ENCODE measurements around the gene UMOD. TPM values are rescaled to one million over a fixed set of nuclear protein-coding genes. Genes with fewer than 3 reads are reported as not detected.

Gene UMOD
- total and polyA plus RNA-seq, 4 donors: not detected

DNA sequence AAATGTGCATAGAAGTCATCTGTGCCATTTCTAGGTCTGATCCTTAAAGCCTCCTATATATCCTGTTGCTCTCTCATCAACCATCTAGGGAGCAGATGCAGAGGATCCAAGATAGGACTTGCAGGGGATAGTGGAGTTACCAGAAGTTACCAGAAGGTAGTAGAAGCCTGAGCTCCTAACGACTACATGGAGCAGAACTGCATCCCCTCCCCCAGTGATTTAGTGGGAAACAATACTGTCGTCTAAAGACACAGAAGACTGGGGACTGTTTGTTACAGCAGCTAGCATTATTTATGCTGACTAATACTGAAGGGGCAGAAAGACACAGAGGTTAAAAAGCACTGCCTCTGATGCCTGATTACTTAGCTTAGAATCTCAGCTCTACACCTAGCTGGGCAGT, 41.0 kb downstream of the UMOD start:
- Histone ChIP-seq H3K9ac (ENCODE audit: low read depth in 1 of 2, low read length in 2 of 2) (no peak overlapping the region), H3K9me3 (ENCODE audit: control insufficient read depth in 4 of 4, low read length in 3 of 4) (no peaks in the 10 kb centered on the region), H3K4me1 (ENCODE audit: control insufficient read depth in 4 of 4, insufficient read depth in 4 of 4, low read length in 3 of 4) (no peaks in the 10 kb centered on the region), H3K4me3 (ENCODE audit: low read depth in 1 of 3, low read length in 3 of 3) (no peak overlapping the region), H3K27ac (ENCODE audit: low read depth in 1 of 2, low read length in 2 of 2) (no peak overlapping the region), H3K27me3 (ENCODE audit: control insufficient read depth in 4 of 4, insufficient read depth in 4 of 4, low read length in 3 of 4) (no peaks in the 10 kb centered on the region), H3K36me3 (ENCODE audit: control insufficient read depth in 4 of 4, insufficient read depth in 3 of 4, low read depth in 1 of 4, low read length in 3 of 4) (no peaks in the 10 kb centered on the region)
- 59% methylated on average over 2 of the region's 2 CpGs for WGBS
- no peak for DNase-seq (ENCODE audit: low spot score)
- no peak for TF ChIP-seq ZBTB33 (IDR thresholded peaks at IDR 0.05)
- no peak for TF ChIP-seq GABPA (IDR thresholded peaks at IDR 0.05 in 1 of 2, conservative IDR thresholded peaks at IDR 0.05 in 1 of 2)
- no peak for TF ChIP-seq RXRA (IDR thresholded peaks at IDR 0.05)

DNA sequence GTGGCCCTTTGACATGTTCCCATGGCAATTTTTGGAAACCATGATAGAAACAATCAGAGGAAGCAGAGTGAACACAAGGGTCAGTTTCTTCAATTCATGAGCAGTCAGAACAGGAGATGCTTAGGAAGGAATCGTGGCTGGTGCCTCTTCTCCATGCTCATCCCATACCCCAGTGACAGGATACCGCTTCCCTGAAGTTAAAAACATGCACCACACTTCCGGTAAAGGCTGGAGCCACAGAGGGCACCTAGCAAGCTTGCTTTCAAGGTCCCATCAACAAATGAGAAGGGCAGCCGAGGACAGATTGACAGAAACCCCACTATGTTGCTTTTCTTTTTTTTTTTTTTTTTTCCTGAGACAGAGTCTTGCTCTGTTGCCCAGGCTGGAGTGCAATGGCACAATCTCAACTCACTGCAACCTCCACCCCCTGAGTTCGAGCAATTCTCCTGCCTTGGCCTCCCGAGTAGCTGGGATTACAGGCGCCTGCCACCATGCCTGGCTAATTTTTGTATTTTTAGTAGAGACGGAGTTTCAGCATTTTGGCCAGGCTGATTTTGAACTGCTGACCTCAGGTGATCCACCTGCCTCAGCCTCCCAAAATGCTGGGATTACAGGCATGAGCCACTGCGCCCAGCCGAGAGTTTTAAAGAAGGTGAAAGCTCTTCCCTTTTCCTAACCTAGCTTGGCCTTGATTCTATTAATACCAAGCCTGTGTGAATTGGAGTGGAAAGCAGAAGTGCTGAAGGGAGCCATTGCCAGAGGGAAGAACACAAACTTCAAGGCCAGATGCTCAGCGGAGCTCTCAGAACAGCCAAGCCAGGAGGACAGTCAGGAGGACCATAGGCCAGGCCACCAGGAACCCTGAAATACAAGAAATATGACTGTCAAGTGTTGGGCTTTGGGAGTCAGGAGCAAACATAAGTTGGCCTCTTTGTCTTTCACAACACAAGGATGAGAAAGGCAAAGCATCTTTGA, 41.8 kb downstream of the UMOD start:
- no peak for DNase-seq (ENCODE audit: low spot score)
- Histone ChIP-seq H3K9ac (ENCODE audit: low read depth in 1 of 2, low read length in 2 of 2) (no peak overlapping the region), H3K9me3 (ENCODE audit: control insufficient read depth in 4 of 4, low read length in 3 of 4) (no peaks in the 10 kb centered on the region), H3K36me3 (ENCODE audit: control insufficient read depth in 4 of 4, insufficient read depth in 3 of 4, low read depth in 1 of 4, low read length in 3 of 4) (no peaks in the 10 kb centered on the region), H3K27me3 (ENCODE audit: control insufficient read depth in 4 of 4, insufficient read depth in 4 of 4, low read length in 3 of 4) (no peaks in the 10 kb centered on the region), H3K4me1 (ENCODE audit: control insufficient read depth in 4 of 4, insufficient read depth in 4 of 4, low read length in 3 of 4) (no peaks in the 10 kb centered on the region), H3K4me3 (ENCODE audit: low read depth in 1 of 3, low read length in 3 of 3) (no peak overlapping the region), H3K27ac (ENCODE audit: low read depth in 1 of 2, low read length in 2 of 2) (no peak overlapping the region)
- TF ChIP-seq GABPA (IDR thresholded peaks at IDR 0.05 in 1 of 2, conservative IDR thresholded peaks at IDR 0.05 in 1 of 2) (no peak), NR2F2 (IDR thresholded peaks at IDR 0.05) (no peak), EGR1 (IDR thresholded peaks at IDR 0.05; ENCODE audit: low read depth in 2 of 2) (no peak), ZBTB33 (IDR thresholded peaks at IDR 0.05) (no peak), RAD21 (IDR thresholded peaks at IDR 0.05) (no peak), SP1 (IDR thresholded peaks at IDR 0.05) (no peak), YY1 (IDR thresholded peaks at IDR 0.05) (no peak), HNF4A (conservative IDR thresholded peaks at IDR 0.05) (no peak)
- TF ChIP-seq, protein P1, sequence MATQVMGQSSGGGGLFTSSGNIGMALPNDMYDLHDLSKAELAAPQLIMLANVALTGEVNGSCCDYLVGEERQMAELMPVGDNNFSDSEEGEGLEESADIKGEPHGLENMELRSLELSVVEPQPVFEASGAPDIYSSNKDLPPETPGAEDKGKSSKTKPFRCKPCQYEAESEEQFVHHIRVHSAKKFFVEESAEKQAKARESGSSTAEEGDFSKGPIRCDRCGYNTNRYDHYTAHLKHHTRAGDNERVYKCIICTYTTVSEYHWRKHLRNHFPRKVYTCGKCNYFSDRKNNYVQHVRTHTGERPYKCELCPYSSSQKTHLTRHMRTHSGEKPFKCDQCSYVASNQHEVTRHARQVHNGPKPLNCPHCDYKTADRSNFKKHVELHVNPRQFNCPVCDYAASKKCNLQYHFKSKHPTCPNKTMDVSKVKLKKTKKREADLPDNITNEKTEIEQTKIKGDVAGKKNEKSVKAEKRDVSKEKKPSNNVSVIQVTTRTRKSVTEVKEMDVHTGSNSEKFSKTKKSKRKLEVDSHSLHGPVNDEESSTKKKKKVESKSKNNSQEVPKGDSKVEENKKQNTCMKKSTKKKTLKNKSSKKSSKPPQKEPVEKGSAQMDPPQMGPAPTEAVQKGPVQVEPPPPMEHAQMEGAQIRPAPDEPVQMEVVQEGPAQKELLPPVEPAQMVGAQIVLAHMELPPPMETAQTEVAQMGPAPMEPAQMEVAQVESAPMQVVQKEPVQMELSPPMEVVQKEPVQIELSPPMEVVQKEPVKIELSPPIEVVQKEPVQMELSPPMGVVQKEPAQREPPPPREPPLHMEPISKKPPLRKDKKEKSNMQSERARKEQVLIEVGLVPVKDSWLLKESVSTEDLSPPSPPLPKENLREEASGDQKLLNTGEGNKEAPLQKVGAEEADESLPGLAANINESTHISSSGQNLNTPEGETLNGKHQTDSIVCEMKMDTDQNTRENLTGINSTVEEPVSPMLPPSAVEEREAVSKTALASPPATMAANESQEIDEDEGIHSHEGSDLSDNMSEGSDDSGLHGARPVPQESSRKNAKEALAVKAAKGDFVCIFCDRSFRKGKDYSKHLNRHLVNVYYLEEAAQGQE (IDR thresholded peaks at IDR 0.05): no peak
- TF ChIP-seq, protein P2, sequence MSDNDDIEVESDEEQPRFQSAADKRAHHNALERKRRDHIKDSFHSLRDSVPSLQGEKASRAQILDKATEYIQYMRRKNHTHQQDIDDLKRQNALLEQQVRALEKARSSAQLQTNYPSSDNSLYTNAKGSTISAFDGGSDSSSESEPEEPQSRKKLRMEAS (IDR thresholded peaks at IDR 0.05): no peak
- TF ChIP-seq, protein P3, sequence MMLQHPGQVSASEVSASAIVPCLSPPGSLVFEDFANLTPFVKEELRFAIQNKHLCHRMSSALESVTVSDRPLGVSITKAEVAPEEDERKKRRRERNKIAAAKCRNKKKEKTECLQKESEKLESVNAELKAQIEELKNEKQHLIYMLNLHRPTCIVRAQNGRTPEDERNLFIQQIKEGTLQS (IDR thresholded peaks at IDR 0.05): no peak
- WGBS: 85% methylated on average over 11 of the region's 11 CpGs

All from liver (tissue), 9 donors.